Ishikawa (cell line): Measurements from ENCODE around the gene MAGT1.

Experiments
- CEBPB ChIP-seq: IDR thresholded peaks from 2 replicates; pipeline ENCODE4 v1.6.1; 2012
- MAX ChIP-seq: IDR thresholded peaks from 2 replicates; pipeline ENCODE4 v1.6.1; 2012
- YY1 ChIP-seq: IDR thresholded peaks from 2 replicates; pipeline ENCODE4 v1.6.1; 2012; ENCODE audit warnings: low read depth
- TF ChIP-seq, protein P1 (sequence below): IDR thresholded peaks from 2 replicates; pipeline ENCODE4 v1.6.1; 2012; ENCODE audit warnings: low read depth, mild to moderate bottlenecking

DNA sequence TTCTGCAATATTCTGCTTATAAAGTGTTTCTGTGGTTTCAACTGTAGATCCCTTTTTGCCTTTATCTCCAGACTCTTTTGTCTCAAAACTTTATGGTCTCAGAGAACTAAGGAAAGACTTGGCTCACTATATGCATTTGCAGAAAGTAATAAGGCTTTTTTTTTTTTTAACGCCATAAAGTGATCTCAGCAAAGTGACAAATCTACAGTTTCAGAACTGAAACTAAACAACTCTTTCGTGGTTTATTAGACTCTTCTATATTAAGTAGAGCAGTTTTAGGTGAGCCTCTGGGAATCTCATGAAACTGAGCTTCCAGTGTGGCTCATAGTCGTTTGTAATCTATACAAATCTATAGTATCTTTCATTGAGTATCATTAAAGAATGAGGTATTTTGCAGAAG lies 30.5 kb upstream of the MAGT1 start:
- TF ChIP-seq MAX (no peak), YY1 (no peak), CEBPB (no peak)
- TF ChIP-seq, protein P1, sequence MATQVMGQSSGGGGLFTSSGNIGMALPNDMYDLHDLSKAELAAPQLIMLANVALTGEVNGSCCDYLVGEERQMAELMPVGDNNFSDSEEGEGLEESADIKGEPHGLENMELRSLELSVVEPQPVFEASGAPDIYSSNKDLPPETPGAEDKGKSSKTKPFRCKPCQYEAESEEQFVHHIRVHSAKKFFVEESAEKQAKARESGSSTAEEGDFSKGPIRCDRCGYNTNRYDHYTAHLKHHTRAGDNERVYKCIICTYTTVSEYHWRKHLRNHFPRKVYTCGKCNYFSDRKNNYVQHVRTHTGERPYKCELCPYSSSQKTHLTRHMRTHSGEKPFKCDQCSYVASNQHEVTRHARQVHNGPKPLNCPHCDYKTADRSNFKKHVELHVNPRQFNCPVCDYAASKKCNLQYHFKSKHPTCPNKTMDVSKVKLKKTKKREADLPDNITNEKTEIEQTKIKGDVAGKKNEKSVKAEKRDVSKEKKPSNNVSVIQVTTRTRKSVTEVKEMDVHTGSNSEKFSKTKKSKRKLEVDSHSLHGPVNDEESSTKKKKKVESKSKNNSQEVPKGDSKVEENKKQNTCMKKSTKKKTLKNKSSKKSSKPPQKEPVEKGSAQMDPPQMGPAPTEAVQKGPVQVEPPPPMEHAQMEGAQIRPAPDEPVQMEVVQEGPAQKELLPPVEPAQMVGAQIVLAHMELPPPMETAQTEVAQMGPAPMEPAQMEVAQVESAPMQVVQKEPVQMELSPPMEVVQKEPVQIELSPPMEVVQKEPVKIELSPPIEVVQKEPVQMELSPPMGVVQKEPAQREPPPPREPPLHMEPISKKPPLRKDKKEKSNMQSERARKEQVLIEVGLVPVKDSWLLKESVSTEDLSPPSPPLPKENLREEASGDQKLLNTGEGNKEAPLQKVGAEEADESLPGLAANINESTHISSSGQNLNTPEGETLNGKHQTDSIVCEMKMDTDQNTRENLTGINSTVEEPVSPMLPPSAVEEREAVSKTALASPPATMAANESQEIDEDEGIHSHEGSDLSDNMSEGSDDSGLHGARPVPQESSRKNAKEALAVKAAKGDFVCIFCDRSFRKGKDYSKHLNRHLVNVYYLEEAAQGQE, result no peak
